ENCODE measurements around the gene LAP3.
"Not testable (repeated sequence)": the region's sequence is repeated elsewhere in the genome, so short reads cannot be mapped to it uniquely, and the experiment has no call there.

Gene LAP3

GRCh38 chr4:17562157-17562556 is 14.8 kb upstream of the LAP3 start:
- peak in 1 of 4 experiments; percentile 15 for DNase-seq

- no peak for DNase-seq
Measured at GRCh38 chr4:17565846-17566245, 11.2 kb upstream of the LAP3 start.

DNA sequence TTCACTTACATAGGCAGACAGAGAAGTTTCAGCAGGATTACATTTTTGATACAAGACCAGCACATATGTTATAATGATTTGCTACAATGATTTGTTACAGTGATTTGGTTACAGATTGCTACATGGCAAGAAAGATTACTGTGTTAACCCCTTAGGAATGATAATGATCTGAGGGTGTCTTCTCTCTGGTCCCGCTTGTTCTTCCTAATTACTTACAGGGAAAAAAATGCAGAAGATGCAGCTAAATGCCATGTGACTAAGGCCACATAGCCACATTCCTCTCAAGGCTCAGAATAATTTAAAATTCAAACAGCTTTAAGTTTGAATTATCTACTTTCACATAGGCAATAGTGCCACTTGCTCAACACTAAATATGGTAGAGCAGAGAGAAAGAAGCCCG is 9.7 kb upstream of the LAP3 start:
- no peak for DNase-seq

- no peak for DNase-seq
Measured at GRCh38 chr4:17574206-17574605, 2.8 kb upstream of the LAP3 start.

GRCh38 chr4:17575177-17575576 is 1.8 kb upstream of the LAP3 start:
- DNase-seq, result not testable (repeated sequence)

DNA sequence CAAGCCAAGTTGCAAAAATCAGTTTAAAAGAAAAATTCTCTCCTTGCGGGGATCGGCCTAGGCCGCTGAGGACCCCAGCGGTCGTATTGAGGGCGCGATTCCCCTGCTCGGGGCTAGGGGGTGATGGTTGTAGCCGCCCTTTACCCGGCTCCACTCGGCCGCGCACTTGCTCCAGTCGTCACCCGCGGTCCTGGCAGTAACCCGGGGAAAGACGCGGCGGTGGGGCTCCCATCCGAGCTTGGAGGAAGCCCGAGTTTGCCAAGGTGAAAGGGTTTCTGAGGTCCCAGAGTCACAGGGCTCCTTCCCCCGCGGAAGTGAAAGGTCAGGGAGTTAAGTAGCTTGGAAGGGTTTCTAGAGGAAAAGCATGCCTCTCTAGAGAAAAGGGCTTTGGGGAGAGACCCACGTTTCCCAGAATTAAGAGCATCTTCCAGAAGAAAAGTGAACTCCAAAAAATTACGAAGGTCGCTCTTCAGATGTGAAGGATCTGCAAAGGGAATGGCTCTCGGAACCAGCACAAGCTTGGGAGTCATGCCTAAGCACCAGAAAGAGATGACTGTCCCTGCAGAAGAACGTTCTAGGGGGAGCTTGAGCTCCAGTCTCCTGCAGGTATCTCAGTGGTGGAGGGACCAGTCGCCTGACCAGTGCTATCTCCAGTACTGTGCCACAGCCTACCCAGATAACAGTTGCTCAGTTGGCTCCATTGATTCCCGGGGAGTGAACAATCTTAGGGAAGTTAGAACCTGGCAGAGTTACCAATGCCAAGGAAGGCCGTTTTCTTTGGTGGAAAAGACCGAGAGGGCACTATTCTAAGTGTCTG is 875 bp downstream of the LAP3 start:
- peak; percentile 53 to 71 (median 66) for DNase-seq

DNA sequence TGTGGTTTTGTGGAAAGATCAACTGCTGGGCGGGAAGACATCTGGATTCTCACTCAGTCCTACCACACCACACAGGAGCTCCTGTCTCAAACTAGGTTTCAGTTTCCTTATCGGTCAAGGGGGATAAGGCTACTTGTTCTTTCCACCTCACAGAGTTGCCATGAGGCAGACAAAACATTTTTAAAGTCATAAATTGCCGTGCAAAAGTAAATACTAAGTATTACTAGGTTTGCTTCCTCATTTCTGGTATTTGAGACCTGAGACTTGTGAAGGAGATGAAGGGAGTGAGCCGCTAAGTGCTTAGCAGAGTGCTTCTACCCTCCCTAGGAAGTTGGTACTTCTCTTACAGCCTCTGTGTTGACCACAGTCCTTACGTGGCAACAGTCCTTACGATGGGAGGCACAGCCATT is 1.5 kb downstream of the LAP3 start:
- peak; percentile 8 to 58 (median 45) for DNase-seq

GRCh38 chr4:17580969-17581368 is 4.0 kb downstream of the LAP3 start:
- no peak for DNase-seq

- DNase-seq, result no peak
Measured at GRCh38 chr4:17583276-17583675, 6.3 kb downstream of the LAP3 start.

GRCh38 chr4:17583941-17584340 is 6.9 kb downstream of the LAP3 start:
- DNase-seq, result no peak

DNA sequence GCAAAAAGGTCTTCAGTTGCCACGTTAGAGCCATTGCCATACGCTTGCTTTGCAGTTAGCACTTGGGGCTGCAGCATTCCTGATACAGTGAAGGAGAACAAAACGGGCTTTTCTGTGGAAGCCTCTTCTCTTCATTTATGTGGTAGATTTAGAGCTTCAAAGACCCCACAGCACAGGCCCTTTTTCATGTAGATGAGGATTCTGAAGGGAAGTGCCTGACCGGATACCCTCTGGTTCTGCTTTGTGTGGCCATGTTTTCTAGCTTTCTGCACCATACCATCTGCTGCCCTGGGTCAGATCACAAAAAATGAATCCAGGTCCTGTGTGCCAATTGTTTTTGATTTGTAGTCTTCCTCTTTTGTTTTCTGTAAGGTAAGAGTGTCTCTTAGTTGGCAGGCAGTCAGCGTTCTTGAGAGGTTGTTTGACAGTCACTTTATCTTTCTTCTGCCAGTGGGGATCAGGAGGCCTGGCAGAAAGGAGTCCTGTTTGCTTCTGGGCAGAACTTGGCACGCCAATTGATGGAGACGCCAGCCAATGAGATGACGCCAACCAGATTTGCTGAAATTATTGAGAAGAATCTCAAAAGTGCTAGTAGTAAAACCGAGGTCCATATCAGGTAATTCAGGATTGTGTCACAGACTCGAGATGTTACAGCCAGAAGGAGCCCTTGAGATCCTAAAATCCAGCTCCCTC is 7.7 kb downstream of the LAP3 start:
- DNase-seq, result no peak

- no peak for DNase-seq
Measured at GRCh38 chr4:17587094-17587822, 10.3 kb downstream of the LAP3 start.

GRCh38 chr4:17589355-17589754 is 12.4 kb downstream of the LAP3 start:
- no peak for DNase-seq

GRCh38 chr4:17595471-17596005 is 18.5 kb downstream of the LAP3 start:
- peak; percentile 73 to 90 (median 84) for DNase-seq

DNA sequence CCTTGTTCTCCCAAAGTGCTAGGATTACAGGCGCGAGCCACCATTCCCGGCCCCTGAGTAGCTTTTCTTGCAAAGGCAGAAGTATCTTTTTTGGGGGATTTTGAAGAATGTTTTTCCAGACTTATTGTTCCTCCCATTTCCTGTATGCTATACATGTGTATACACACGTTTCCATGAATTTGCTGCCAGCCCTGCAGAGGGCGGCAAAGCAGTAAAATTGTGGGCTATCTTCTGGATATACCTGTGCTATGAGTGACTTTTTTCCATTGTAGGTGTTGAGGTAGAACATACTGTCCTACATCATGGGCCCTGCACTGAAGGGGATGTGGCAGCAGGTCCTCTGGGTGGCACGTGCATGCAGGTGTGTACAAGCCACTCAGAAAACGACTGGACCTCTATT is 20.5 kb downstream of the LAP3 start:
- no peak for DNase-seq

DNA sequence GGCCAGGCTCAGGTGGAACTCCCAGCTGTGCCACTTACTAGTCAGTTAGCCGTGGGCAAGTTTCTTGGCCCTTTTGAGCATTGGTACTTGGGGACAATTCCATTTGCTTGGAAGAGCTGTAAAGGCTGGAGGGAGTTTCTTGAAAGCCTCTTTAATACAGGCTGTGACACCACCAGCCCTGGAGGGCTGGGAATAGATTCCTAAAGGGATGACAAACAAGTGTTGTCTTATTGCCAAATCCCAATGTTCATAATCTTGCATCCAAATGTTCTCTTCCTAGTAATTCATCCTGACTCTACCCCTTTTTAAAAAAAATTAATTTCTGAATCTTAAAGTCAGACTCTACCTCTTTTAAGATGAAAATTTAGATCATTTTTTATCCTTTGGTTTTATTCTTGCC is 22.8 kb downstream of the LAP3 start:
- no peak for DNase-seq

DNA sequence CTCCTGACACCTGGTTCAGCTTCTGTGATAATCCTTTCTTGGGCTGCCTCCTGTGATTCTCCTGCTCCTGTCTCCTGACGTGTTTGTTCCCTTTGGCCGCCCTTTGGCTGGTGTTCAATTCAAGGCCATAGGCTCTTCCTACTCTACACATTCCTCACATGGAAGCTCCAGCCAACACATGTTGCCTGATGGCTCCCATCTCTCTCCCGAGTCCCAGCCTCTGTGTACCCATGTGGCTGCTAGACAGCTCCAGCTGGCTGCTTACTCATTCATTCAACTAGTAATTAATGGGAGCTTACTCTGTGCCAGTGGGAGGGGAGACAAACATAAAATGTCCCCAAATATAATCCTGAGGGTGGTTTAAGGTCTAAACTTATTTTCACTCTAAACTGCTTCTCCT is 28.2 kb downstream of the LAP3 start:
- no peak for DNase-seq

DNA sequence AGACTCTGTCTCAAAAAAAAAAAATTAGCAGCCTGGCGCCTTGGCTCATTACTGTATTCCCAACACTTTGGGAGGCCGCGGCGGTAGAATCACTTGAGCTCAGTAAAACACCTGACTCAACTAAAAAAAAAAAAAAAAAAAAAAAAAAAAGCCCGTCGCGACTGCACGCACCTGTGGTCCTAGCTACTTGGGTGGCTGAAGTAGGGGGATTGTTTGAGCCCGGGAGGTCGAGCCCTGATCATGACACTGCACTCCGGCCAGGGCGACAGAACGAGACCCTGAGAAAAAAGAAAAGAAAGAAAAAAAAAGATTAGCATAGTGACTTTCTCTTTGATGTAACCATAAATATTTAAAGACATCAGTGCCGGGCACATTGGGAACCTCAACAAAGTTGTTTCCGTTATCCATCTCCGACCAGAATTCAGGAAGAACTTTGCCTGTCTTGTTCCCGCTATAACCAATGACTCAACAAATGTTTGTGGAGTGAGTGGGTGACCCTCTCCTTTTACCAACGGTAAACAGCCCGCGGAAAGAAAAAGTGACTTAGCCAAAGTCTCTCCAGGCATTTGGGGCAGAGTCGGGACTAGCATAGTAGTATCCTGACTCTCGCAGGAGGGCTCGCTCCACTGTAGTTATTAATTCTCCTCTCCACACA is 36.9 kb downstream of the LAP3 start:
- DNase-seq, result peak in 3 of 4 experiments; percentile 65 to 71 (median 67)

- peak; percentile 98 to 100 (median 98) for DNase-seq
Measured at GRCh38 chr4:17614416-17615299, 37.7 kb downstream of the LAP3 start, which contains the start of gene MED28. TSS of gene MED28 (plus strand) at chr4:17614641. CDS start at chr4:17614655, 14 bp downstream.

GRCh38 chr4:17616283-17616682 is 39.3 kb downstream of the LAP3 start:
- DNase-seq, result no peak

DNA sequence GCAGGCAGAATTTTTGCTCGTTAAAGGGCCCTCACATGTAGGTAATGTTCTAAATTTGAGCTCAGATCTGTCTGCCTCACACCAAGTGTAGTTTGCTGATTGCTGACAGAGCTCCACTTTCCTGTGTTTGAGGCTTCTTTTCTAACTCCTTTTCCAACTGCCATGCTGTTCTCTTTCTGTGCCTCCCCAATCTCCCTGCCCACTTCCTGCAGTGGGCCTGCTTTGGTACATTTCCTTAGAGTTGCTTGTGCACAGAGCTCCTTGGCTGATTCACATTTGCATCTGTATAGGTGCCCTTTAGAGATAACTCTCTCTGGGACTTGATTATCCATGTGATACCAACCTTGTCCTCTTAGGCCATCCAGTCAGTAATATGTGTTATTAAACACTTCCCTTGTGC is 41.9 kb downstream of the LAP3 start:
- DNase-seq, result no peak
